HEK293 (cell line): ENCODE data around the gene TUFM.

Experiments used
- CTCF ChIP-seq: fragments of 450-650 bp; formaldehyde crosslinking; IDR thresholded peaks from 2 replicates; pipeline ENCODE4 v1.5.1; 2016; ENCODE audit warnings: missing biosample characterization, missing genetic modification characterization
- ELK4 ChIP-seq: IDR thresholded peaks from 2 replicates; pipeline ENCODE4 v1.6.1; 2011; ENCODE audit warnings: mild to moderate bottlenecking, low read depth, low read length, borderline replicate concordance
- KLF7 ChIP-seq: fragments of 450-650 bp; formaldehyde crosslinking; IDR thresholded peaks from 2 replicates; pipeline ENCODE4 v1.5.1; 2016; ENCODE audit warnings: missing biosample characterization, missing genetic modification characterization, borderline replicate concordance
- PRDM10 ChIP-seq: fragments of 450-650 bp; formaldehyde crosslinking; IDR thresholded peaks from 2 replicates; pipeline ENCODE4 v1.5.1; 2016; ENCODE audit warnings: missing biosample characterization, missing genetic modification characterization
- WT1 ChIP-seq: fragments of 450-650 bp; formaldehyde crosslinking; IDR thresholded peaks from 2 replicates; pipeline ENCODE4 v1.5.1; 2016; ENCODE audit warnings: missing biosample characterization, missing genetic modification characterization
- ZNF140 ChIP-seq: fragments of 450-650 bp; formaldehyde crosslinking; IDR thresholded peaks from 2 replicates; pipeline ENCODE4 v1.5.1; 2016; ENCODE audit warnings: missing biosample characterization, missing genetic modification characterization
- ZNF175 ChIP-seq: fragments of 450-650 bp; formaldehyde crosslinking; IDR thresholded peaks from 2 replicates; pipeline ENCODE4 v1.5.1; 2016; ENCODE audit warnings: missing biosample characterization, missing genetic modification characterization
- ZNF274 ChIP-seq, 2 experiments: fragments of 200-500 bp in 1 of 2; fragments of 450-650 bp in 1 of 2; sonication (Bioruptor generic) in 1 of 2; formaldehyde crosslinking in 1 of 2; IDR thresholded peaks; 2 replicates each; pipeline versions ENCODE4 v1.5.1 to v1.6.1; 2014 to 2016; ENCODE audit warnings: borderline replicate concordance in 1 of 2, inconsistent platforms in 1 of 2, low read length in 1 of 2, missing biosample characterization in 1 of 2, missing genetic modification characterization in 1 of 2
- ZSCAN30 ChIP-seq: fragments of 450-650 bp; IDR thresholded peaks from 2 replicates; pipeline ENCODE4 v1.5.1; 2018; ENCODE audit warnings: missing biosample characterization, mild to moderate bottlenecking, missing genetic modification characterization, moderate library complexity

GRCh38 chr16:28858421-28858820 is 12.3 kb upstream of the TUFM start:
- TF ChIP-seq ZNF140 (tag by site-specific recombination) (no peak), ELK4 (no peak), CTCF (no peak), PRDM10 (no peak), ZNF175 (tag by site-specific recombination) (no peak), WT1 (tag by site-specific recombination) (no peak), ZSCAN30 (no peak), ZNF274 (IDR thresholded peaks at IDR 0.05; ENCODE audit: low read length) (no peak), ZNF274 (tag by site-specific recombination; IDR thresholded peaks at IDR 0.05; ENCODE audit: borderline replicate concordance) (no peak), KLF7 (tag by site-specific recombination) (no peak)
